HCT116 (cell line): ENCODE measurements around the gene LCAT.

ENCODE experiments used
- CTCF ChIP-seq, 3 experiments: fragments of 200-600 bp in 1 of 3; sonication (generic) in 1 of 3; IDR thresholded peaks in 2 of 3; conservative IDR thresholded peaks in 1 of 3; 2 replicates each; pipeline ENCODE4 v1.5.1; 2012 to 2017; ENCODE audit warnings: low read depth in 2 of 3, low read length in 2 of 3, antibody characterized with exemption in 1 of 3, borderline replicate concordance in 1 of 3, control low read depth in 1 of 3, mild to moderate bottlenecking in 1 of 3, mixed read lengths in 1 of 3, mixed run types in 1 of 3, moderate library complexity in 1 of 3; ENCODE audit not compliant: insufficient read depth in 1 of 3
- EGR1 ChIP-seq: IDR thresholded peaks from 2 replicates; pipeline ENCODE4 v1.6.1; 2012; ENCODE audit warnings: low read depth
- MAX ChIP-seq: IDR thresholded peaks from 2 replicates; pipeline ENCODE4 v1.6.1; 2012

GRCh38 chr16:67942510-67943255 lies 1.2 kb downstream of the LCAT start:
- TF ChIP-seq CTCF (IDR thresholded peaks at IDR 0.05 in 2 of 3, conservative IDR thresholded peaks at IDR 0.05 in 1 of 3; ENCODE audit: borderline replicate concordance in 1 of 3, insufficient read depth in 1 of 3, low read depth in 2 of 3, low read length in 2 of 3) (no peak), EGR1 (no peak), MAX (no peak)
